Retina (tissue), 1 donor: ENCODE results near the gene ADAM10.
"Not testable (repeated sequence)": the region's sequence is repeated elsewhere in the genome, so short reads cannot be mapped to it uniquely, and the experiment has no call there.

Experiments
- DNase-seq: peaks from one replicate; pipeline ENCODE4 v3.0.0-alpha.2; 2016

Gene ADAM10

DNA sequence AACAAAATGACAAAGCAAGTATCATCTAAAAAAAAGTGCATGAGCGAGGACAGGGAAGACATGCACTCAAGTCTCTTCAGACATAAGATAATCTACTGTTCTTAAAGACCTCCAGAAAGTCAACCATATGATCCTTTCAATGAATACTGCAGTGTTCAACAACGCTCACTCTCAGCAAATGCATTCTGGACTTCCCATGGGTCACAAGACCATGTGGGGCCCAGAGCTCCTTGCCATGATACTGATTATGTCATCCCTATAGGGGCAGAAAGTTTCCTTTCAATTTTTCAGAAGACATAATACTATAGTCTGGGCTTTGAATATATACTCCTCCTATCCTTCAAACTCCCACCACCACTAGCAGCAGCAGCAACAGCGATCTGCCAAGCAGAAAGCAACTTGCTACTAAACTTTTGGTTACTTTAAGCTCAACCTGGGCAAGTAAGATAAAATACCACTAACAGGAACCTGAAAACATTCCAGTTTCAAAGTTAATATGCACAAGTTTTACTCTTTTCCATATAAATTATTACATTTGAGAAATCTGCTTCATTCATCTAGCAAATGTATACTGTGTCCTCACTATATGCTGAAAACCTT is 143.5 kb downstream of the ADAM10 start:
- no peak for DNase-seq

DNA sequence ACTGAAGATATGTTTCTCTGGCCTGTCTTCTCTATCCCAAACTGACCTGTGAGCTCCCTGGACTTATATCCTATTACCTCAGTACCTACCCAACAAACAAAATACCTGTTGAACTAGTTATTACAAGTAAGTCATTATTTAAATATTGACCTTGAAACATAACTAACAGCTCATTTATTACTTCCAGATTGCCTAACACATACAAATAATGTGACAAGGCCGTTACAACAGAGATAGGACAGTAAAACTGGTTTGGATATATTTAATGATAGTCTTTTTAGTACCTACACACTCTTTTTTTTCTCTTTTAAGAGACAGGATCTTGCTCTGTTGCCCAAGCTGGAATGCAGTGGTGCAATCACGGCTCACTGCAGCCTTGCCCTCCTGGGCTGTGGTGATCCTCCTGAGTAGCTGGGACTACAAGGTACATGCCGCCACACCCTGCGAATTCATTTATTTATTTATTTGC is 145.0 kb downstream of the ADAM10 start:
- no peak for DNase-seq

- DNase-seq: not testable (repeated sequence)
Observed at GRCh38 chr15:58603927-58604326, 145.6 kb downstream of the ADAM10 start.

- no peak for DNase-seq
Observed at GRCh38 chr15:58602823-58603222, 146.7 kb downstream of the ADAM10 start.

- DNase-seq: no peak
Observed at GRCh38 chr15:58598829-58599210, 150.7 kb downstream of the ADAM10 start.

- no peak for DNase-seq
Observed at GRCh38 chr15:58597943-58598828, 151.3 kb downstream of the ADAM10 start.

- no peak for DNase-seq
Observed at GRCh38 chr15:58595516-58596263, 153.8 kb downstream of the ADAM10 start.

DNA sequence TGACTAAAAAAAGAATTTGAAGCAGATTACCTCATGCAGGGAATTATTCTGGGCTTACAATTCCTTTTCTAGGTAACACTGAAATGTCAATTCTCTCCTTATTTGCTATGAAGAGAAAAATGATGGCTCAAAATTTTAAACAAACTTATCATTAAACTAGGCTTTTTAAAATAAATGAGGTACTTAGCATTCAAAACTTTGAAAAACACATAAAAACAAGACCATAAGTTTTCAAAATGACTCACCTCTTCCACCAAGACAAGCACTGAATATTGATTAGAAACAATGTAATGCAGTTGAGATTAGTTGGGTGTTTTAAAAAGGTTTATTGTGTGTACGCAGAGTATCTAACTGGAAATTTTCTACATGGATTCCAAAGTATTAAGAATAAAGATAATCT is 154.6 kb downstream of the ADAM10 start:
- no peak for DNase-seq

- no peak for DNase-seq
Observed at GRCh38 chr15:58593870-58594269, 155.6 kb downstream of the ADAM10 start.

DNA sequence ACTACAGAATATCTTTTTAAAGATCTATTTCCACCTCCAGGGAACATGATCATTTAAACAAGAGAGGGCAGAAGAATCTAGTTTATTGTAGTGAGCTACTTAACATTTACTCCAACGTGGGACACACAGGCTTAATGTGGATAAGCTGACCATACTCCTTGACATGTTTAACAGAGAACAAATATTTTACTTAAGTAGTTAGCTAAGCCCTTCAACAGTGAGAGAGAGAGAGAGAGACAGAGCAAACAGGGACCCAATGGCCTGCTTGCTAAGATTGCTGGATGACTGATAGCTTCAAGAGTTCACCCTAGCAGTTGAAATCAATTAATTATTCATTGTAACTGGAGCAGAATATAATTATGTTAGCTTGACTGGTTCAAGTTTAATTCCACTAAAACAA is 158.6 kb downstream of the ADAM10 start:
- peak; percentile 26 for DNase-seq

DNA sequence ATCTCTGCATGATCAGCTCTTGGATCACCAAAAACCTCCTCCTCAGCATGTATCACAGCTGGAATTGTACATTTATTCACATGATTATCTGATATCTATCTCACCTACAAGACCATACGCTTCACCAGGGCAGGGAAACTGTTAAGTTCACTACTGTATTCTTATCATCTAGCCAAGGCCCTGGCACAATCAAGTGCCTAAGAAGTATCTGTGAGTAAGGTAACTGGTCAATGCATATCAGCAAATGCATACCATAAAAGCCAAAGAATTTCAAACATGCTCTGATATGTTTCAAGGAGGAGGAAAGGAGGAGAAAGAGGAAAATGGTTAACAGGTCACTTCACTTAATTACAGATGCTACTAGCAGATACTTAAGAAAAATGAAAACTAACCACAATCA is 159.3 kb downstream of the ADAM10 start:
- DNase-seq: no peak

GRCh38 chr15:58589047-58589446 is 160.5 kb downstream of the ADAM10 start:
- DNase-seq: no peak

DNA sequence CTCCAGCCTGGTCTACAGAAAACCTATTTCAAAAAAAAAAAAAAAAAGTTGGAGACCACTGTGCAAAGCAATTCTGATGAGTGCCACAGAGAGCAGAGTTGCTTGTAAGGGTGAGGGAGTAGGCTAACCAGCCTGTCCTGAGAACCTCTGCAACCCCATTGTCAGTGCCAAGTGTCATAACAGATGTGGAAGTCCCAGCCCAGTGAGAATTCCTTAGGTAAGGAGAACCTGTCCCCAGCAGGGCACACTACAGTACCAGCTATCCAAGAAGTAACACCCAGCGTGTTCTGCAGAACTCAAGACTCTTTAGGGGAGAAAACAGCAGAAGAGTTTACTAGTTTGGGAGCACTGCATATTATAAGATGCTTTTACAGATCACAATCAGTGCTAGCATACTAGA is 161.4 kb downstream of the ADAM10 start:
- no peak for DNase-seq

- DNase-seq: no peak
Observed at GRCh38 chr15:58587486-58587885, 162.0 kb downstream of the ADAM10 start.

DNA sequence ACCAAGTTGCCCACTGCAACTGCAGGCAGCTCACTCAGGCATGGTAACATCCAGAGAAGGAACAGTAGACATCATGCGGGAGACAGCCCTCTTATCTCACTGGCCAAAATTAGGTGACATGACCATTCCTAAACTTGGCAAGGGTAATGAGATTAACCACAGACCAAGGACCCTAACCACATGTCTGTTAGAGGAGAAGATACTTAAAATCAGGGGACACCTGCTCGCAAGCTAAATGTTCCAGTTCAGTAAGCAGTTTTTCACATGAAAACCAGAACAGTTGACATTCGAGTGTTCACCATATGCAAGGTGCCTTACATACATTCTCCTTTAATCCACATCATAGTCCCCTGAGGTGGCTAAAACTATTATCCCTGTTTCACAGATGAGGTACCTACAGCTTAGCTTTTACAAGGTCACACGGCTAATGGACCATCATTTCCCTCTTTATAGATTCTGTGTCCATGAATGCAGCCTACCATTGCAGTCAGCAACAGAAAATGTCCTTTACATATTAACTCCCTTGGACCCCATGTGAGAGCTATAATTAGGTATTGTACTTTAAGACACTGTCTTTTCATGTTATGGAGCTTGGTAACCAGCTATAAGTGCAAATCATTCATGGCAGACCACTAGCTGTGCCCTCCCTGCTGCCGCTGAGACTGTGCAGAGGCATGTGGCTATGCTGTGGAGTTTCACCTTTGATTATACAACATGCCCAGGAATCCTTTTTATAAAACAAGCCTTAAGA is 163.6 kb downstream of the ADAM10 start:
- no peak for DNase-seq

DNA sequence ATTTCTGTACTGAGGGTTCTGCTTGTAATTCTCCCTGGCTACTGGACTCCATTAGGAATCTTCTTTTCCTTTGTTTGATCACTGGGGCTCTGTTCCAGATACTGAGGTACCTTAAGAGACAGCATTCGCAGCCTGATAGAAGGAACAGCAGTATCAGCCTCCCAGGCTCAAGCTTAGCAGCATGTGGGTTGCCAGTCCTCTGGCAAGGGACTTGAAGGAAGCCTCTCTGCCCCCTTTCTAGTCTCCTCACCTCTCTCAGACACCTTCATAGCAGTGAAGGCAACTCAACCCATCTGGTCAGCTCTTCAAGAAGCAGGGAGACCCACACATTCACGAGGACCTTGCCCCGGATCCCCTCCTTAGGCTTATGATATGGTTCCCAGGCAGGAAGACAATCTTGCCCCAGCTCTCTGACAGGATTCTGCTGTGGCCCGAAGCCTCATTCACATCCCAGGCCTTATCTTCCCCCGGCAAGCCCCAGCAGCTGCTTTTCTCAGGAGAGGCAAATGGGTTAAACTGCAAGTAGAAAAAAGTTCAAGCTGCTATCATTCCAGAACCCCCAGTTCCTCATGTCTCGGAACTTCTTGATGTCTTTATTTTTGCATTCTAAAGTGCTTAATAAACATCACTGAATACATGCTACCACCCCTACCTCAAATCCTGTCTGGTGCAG is 164.6 kb downstream of the ADAM10 start:
- no peak for DNase-seq

DNA sequence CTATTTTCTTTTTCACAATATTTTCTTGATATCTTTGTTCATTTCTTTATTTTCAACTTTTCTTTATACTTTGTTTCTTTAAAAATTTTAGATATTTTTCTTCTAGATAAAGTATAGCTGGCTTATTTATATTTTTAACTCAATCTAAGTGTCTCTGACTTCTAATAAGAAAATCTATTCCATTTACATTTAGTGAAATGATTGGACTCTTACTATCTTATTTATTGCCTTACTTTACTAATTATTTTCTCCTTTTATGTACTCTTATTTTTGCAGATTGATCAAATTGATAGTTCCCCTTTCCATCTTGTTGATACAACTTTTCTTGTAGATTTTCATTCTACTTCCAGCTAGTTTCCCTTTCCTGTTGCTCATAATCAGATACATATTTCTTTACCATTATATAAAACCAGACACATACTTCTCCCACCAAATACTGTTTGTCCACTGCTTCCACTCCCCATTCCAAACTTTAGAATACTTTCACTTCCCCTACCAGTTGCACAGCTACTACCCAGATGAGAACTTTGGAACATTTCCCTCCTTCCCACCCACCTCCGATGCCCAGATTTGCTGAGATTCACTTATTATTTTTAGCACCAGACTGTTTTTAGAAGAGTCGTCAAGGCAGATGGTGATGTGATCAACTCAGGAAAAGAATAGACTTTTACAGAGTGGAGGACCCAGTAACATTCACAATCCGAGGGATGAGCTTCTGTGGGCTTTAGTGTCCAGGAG is 166.2 kb downstream of the ADAM10 start:
- DNase-seq: no peak

DNA sequence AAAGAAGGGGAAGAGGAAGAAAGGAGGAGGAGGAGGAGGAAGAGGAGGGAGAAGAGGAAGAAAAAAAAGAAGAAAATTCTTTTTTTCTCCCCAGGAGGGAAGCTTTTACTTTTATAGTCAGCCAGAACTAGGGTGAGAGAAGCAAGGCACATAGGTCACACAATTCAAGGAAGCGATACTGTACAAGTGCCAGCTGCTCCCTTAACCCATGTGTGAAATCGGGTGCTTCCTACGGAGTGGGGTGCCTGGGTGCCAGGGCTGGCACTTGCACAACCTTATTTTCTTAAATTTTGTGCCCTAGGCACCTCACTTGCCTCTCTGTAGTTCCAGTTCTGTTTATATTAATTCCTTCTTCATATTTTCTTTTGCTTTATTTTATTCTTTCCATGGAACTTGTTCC is 167.3 kb downstream of the ADAM10 start:
- no peak for DNase-seq

GRCh38 chr15:58576657-58577056 is 172.8 kb downstream of the ADAM10 start:
- no peak for DNase-seq

GRCh38 chr15:58575045-58575786 is 174.3 kb downstream of the ADAM10 start:
- DNase-seq: no peak

DNA sequence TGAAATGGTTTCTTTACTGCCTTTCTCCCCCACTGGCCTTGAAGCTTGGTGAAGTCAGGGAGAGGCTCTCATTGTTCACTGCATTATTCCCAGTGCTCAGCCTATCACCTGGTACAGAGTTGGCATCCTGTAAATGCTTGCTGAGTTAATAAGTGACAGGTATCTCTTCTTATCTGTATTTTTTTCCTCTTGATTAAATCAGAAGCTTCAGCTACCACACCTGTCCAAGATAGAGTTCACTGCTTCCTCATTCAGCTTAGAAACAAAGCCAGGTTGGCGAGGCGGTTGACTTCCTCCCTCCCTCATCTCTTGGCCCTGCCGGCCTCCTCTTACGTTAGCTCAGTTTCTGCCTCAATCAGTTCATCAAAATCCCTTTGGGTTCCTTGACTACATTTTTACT is 174.9 kb downstream of the ADAM10 start:
- DNase-seq: no peak
